GM12892 (cell line): ENCODE results near the gene ZMYND19.

Experiments used
- POLR2A ChIP-seq: IDR thresholded peaks from 2 replicates; pipeline ENCODE4 v1.6.1; 2011; ENCODE audit warnings: low read depth, low read length, control low read depth
- POLR2AphosphoS5 ChIP-seq: IDR thresholded peaks from 2 replicates; pipeline ENCODE4 v1.6.1; 2011; ENCODE audit warnings: low read depth, low read length, control low read depth
- TAF1 ChIP-seq: IDR thresholded peaks from 2 replicates; pipeline ENCODE4 v1.6.1; 2011; ENCODE audit warnings: low read depth, mild to moderate bottlenecking, control low read depth, low read length, borderline replicate concordance

- no peak for TF ChIP-seq POLR2A
- TF ChIP-seq POLR2AphosphoS5 = no peak
- no peak for TF ChIP-seq TAF1
These were observed 216 bp downstream of the ZMYND19 start for GRCh38 chr9:137590123-137590468.
